ENCODE measurements around the gene SHISA9.

GRCh38 chr16:13130586-13130985 is 229.2 kb downstream of the SHISA9 start:
- TF ChIP-seq CTCF (IDR thresholded peaks at IDR 0.05; ENCODE audit: low read depth, low read length) (no peak), EZH2phosphoT487 (IDR thresholded peaks at IDR 0.05; ENCODE audit: low read depth) (no peak)
